Epithelial cell of proximal tubule (primary cell): ENCODE results near the gene MISP. TPM values are rescaled to one million over a fixed set of nuclear protein-coding genes. Genes with fewer than 3 reads are reported as not detected.

Experiments used
- DNase-seq: peaks from one replicate; pipeline ENCODE4 v3.0.0-alpha.2; 2011; ENCODE audit warnings: low read depth
- H3K4me3 ChIP-seq: 2 replicates; pipeline ENCODE4 v1.5.1; 2011; ENCODE audit warnings: low read depth, mild to moderate bottlenecking, low read length
- total RNA-seq: library from RNA; depleted of rRNA; stranded (reverse); fragments of >200 nt; gene quantifications from 2 replicates; pipeline ENCODE4 v1.2.3, GENCODE V29; 2015
- TF ChIP-seq, protein P1 (sequence below): conservative IDR thresholded peaks from 2 replicates; pipeline ENCODE4 v1.5.1; 2012; ENCODE audit warnings: low read depth, mild to moderate bottlenecking, low read length

MISP gene
- total RNA-seq, 1 donor from 2014 or later, result 41.5 TPM

GRCh38 chr19:787536-787935 lies 36.6 kb downstream of the MISP start:
- no peak overlapping the region for H3K4me3 ChIP-seq
- DNase-seq, result no peak
- TF ChIP-seq, protein P1, sequence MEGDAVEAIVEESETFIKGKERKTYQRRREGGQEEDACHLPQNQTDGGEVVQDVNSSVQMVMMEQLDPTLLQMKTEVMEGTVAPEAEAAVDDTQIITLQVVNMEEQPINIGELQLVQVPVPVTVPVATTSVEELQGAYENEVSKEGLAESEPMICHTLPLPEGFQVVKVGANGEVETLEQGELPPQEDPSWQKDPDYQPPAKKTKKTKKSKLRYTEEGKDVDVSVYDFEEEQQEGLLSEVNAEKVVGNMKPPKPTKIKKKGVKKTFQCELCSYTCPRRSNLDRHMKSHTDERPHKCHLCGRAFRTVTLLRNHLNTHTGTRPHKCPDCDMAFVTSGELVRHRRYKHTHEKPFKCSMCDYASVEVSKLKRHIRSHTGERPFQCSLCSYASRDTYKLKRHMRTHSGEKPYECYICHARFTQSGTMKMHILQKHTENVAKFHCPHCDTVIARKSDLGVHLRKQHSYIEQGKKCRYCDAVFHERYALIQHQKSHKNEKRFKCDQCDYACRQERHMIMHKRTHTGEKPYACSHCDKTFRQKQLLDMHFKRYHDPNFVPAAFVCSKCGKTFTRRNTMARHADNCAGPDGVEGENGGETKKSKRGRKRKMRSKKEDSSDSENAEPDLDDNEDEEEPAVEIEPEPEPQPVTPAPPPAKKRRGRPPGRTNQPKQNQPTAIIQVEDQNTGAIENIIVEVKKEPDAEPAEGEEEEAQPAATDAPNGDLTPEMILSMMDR, result no peak

DNA sequence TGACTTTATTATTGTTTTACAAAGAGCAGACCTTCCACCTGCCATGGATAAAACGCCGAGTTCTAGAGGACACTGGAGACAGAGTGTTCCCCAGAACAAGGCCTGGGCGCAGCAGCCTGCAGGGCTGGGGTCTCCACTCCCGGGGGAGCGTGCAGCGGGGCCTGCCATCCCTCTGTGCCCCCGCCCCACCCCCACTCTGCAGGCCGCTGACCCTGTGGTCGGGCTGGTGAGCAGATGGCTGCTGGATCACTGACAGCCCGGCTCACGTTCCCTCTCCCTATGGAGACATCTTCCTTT lies 37.7 kb downstream of the MISP start:
- TF ChIP-seq, protein P1, result no peak
- DNase-seq, result no peak
- no peak overlapping the region for H3K4me3 ChIP-seq

DNA sequence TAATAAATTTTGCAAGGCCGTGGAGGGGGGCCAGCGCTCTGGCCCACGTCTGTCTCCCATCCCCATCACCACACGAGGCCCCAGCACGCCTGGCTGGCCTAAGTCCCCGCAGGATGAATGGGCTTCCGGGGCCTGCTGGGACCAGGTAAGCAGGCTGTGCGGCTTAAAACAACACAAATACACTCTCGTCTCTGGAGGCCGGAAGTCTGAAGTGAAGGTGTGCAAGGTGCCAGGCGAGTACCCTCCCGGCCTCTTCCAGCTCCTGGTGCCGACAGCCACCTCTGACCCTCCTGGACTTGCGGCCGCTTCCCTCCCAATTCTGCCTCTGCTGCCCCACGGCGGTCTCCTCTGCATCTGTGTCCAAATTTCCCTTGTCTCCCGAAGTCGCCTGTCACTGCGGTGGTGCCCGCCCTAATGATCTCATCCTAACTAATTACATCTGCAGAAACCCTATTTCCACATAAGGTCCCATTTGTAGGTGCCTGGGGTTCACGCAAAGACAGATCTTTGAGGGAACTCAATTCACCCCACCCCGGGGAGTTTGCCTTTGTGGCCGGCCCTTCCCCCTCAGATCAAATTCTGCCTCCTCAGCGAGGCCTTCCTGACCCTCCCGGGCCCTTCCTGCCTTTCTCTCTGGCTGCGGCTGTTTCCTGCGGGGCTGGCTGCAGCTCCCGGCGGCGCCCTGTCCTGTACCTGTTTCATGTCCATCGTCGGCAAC lies 38.2 kb downstream of the MISP start:
- DNase-seq, result no peak
- H3K4me3 ChIP-seq, result no peak overlapping the region
- TF ChIP-seq, protein P1, result no peak

DNA sequence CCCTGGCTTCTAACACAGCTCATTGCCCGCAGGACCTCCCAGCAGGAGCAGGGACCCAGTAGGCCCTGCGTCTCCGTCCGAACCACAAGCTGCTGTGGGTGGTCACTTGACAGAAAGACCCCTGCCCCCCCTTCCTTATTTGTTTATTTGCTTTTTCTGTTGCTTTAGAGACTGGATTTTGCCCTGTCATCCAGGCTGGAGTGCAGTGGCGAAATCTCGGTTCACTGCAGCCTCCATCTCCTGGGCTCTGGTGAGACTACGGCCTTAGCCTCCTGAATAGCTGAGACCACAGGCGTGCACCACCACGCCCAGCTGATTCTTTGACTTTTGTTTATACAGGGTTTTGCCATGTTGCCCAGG lies 38.8 kb downstream of the MISP start:
- H3K4me3 ChIP-seq, result no peak overlapping the region

GRCh38 chr19:791007-791566 lies 40.2 kb downstream of the MISP start:
- DNase-seq, result no peak
- TF ChIP-seq, protein P1, result no peak
- H3K4me3 ChIP-seq, result no peak overlapping the region

More for the DNA sequence above, 38.8 kb downstream of the MISP start:
- TF ChIP-seq, protein P1, result no peak
- DNase-seq, result no peak

DNA sequence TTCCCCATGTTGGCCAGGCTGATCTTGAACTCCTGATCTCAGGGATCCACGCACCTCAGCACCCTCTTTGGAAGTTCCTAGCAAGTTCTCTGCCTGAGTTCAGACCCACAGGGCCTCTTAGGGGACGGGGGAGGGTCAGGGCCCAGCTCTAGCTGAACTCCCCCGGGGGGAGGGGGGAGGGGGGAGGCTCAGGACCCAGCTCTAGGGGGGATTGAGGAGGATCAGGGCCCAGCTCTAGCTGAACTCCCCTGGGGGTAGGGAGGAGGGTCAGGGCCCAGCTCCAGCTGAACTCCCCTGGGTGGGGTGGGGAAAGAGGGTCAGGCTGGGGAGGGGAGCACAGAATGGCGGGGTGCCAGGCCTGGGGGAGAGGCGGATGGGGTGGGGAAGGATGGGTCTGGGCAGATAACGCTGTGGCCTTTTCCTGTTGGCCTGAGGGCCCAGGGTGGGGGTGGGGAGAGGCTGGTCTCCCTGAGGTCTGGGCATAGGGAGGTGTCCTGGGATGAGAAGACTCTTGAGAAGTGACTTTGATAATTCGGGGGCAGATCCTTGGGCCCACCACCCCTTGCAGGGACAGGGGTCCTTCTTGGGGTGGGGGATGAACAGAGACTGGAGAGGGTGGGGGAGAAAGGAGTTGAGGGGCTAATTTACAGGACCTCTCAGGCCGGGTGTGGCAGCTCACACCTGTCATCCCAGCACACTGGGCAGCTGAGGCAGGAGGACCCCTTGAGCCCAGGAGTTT lies 40.8 kb downstream of the MISP start:
- no peak for DNase-seq
- no peak overlapping the region for H3K4me3 ChIP-seq
- TF ChIP-seq, protein P1, result no peak
